Right lobe of liver (tissue), 4 donors: ENCODE results near the gene SPDYA.

ENCODE experiments used
- POLR2A ChIP-seq: fragments of 450-650 bp; IDR thresholded peaks from one replicate; pipeline ENCODE4 v1.6.1; 2017; ENCODE audit warnings: antibody characterized with exemption, mild to moderate bottlenecking
- TF ChIP-seq, protein P1 (sequence below), 4 donors: fragments of 200-600 bp in 3 of 4; fragments of 450-650 bp in 1 of 4; IDR thresholded peaks; one replicate each; pipeline versions ENCODE4 v1.5.1 to v1.8.0; 2016 to 2022; ENCODE audit warnings: antibody characterized with exemption in 4 of 4, mild to moderate bottlenecking in 2 of 4
- donor health status: DM: no; HTN: no; CAD: no.
- donor health status: DM: no; HTN: no; CAD: no.
- donor health status: DM: no; HTN: yes; CAD: no.

DNA sequence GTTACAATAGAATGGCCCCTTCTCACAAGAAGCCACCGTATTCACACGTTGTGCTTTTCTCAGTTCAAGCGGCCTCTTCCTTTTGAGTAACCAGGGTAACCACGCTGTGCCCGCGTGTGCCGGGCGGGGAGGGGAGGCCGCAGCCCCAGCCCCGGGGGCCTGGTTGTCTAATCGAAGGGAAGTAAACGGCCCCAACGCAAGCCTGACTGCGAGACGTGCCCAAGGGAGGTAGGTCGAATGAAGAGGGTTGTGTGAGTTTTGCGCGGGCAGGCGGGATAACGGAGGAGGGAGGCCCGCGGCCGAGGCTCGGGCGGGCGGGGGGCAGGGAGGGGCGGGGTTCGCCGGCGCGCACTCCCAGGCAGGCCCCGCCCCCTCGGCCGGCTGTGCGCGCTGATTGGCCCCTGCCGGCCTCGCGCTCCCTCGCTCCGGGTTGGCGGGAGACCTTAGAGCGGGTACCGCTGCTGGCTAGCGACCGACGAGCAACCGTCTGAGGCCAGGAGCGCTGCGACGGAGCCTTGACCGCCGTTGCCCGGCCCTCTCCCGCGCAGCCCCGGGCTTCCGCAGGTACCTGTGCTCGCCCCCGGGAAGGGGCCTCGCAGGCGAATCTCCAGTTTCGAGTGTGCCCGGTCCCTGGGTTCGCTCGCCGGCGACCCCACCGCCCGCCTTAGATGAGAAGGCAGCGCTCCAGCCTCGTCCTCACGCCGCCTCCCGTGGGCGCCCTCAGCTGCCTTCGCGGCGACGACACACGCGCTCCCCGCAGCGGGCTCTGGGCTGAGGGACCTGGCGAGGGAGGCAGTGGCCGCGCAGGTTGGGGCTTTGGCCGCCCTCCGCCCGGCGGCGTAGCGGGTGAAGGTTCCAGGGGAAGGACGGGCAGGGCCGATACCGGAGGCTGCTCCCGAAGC is at the start of gene SPDYA:
- no peak for TF ChIP-seq POLR2A
- TF ChIP-seq, protein P1, sequence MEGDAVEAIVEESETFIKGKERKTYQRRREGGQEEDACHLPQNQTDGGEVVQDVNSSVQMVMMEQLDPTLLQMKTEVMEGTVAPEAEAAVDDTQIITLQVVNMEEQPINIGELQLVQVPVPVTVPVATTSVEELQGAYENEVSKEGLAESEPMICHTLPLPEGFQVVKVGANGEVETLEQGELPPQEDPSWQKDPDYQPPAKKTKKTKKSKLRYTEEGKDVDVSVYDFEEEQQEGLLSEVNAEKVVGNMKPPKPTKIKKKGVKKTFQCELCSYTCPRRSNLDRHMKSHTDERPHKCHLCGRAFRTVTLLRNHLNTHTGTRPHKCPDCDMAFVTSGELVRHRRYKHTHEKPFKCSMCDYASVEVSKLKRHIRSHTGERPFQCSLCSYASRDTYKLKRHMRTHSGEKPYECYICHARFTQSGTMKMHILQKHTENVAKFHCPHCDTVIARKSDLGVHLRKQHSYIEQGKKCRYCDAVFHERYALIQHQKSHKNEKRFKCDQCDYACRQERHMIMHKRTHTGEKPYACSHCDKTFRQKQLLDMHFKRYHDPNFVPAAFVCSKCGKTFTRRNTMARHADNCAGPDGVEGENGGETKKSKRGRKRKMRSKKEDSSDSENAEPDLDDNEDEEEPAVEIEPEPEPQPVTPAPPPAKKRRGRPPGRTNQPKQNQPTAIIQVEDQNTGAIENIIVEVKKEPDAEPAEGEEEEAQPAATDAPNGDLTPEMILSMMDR (IDR thresholded peaks at IDR 0.05) = no peak
